Calu3 (cell line): ENCODE measurements around the gene ALK. TPM values are rescaled to one million over a fixed set of nuclear protein-coding genes. Genes with fewer than 3 reads are reported as not detected.

Experiments used
- BruUV-seq: library from RNA; stranded (reverse); fragments of 400-500 nt; replicated peaks from 2 replicates; lab custom pipeline; 2021; lab: Mats Ljungman, UMichigan
- CTCF ChIA-PET: fragments of 300-600 bp; sonication (Branson Sonifier 250); formaldehyde crosslinking; loops from one replicate; lab custom pipeline; 2022; ENCODE audit warnings: antibody characterized with exemption; lab: Charles Lee
- DNase-seq: peaks from one replicate; pipeline ENCODE4 v3.0.0; 2022
- H3K27ac Mint-ChIP-seq: one replicate; pipeline ENCODE4 v1.8.0; 2022; ENCODE audit warnings: mixed read lengths; ENCODE audit not compliant: unreplicated experiment
- H3K27me3 Mint-ChIP-seq: one replicate; pipeline ENCODE4 v1.8.0; 2022; ENCODE audit warnings: mixed read lengths; ENCODE audit not compliant: unreplicated experiment
- H3K36me3 Mint-ChIP-seq: one replicate; pipeline ENCODE4 v1.8.0; 2022; ENCODE audit warnings: mild to moderate bottlenecking, moderate library complexity, mixed read lengths; ENCODE audit not compliant: insufficient read depth, unreplicated experiment
- H3K4me1 Mint-ChIP-seq: one replicate; pipeline ENCODE4 v1.8.0; 2022; ENCODE audit warnings: mild to moderate bottlenecking, low read depth, mixed read lengths; ENCODE audit not compliant: unreplicated experiment
- H3K4me3 Mint-ChIP-seq: one replicate; pipeline ENCODE4 v1.8.0; 2022; ENCODE audit warnings: mild to moderate bottlenecking, low read depth, moderate library complexity, mixed read lengths; ENCODE audit not compliant: unreplicated experiment
- H3K9me3 Mint-ChIP-seq: one replicate; pipeline ENCODE4 v1.8.0; 2022; ENCODE audit warnings: low read depth, mixed read lengths; ENCODE audit not compliant: unreplicated experiment
- CTCF ChIP-seq: fragments of 200-600 bp; IDR thresholded peaks from one replicate; pipeline ENCODE4 v1.8.0; 2022; ENCODE audit warnings: antibody characterized with exemption; ENCODE audit not compliant: unreplicated experiment
- intact Hi-C: fragments of 100-400 bp; cut with micrococcal nuclease; formaldehyde crosslinking; loops from one replicate; pipeline ENCODE4 v1.10.0; 2022; ENCODE audit not compliant: unreplicated experiment
- total RNA-seq: library from RNA; stranded (reverse); gene quantifications from 2 replicates; pipeline ENCODE4 v1.2.3, GENCODE V29; 2022

The ALK gene
- total RNA-seq, 1 experiment from 2014 or later, result not detected

GRCh38 chr2:29450596-29451222 is 470.7 kb downstream of the ALK start:
- Mint-ChIP-seq H3K4me1 (no peaks in the 10 kb centered on the region), H3K36me3 (no peaks in the 10 kb centered on the region), H3K4me3 (no peak overlapping the region), H3K27me3 (peaks cover 94% of the 10 kb centered on the region), H3K27ac (no peak overlapping the region), H3K9me3 (no peaks in the 10 kb centered on the region)
- no peak for DNase-seq
- no peak for TF ChIP-seq CTCF
- intact Hi-C loops, result no loop called here
- BruUV-seq, result no TSS peak
- CTCF ChIA-PET, result no interaction called here

GRCh38 chr2:29449499-29449898 is 471.9 kb downstream of the ALK start:
- Mint-ChIP-seq H3K36me3 (no peaks in the 10 kb centered on the region), H3K27me3 (peaks cover 87% of the 10 kb centered on the region), H3K4me3 (no peak overlapping the region), H3K4me1 (no peaks in the 10 kb centered on the region), H3K9me3 (no peaks in the 10 kb centered on the region), H3K27ac (no peak overlapping the region)
- TF ChIP-seq CTCF, result no peak
- BruUV-seq, result no TSS peak
- CTCF ChIA-PET, result no interaction called here
- intact Hi-C loops, result no loop called here
- DNase-seq, result no peak

GRCh38 chr2:29448096-29448688 is 473.2 kb downstream of the ALK start:
- intact Hi-C loops, result no loop called here
- BruUV-seq, result no TSS peak
- DNase-seq, result no peak
- no peak for TF ChIP-seq CTCF
- no peaks in the 10 kb centered on the region for H3K36me3 Mint-ChIP-seq
- H3K27me3 Mint-ChIP-seq, result peaks cover 91% of the 10 kb centered on the region
- H3K4me1 Mint-ChIP-seq, result no peaks in the 10 kb centered on the region
- H3K27ac Mint-ChIP-seq, result no peak overlapping the region
- H3K4me3 Mint-ChIP-seq, result no peak overlapping the region
- CTCF ChIA-PET, result no interaction called here
- no peaks in the 10 kb centered on the region for H3K9me3 Mint-ChIP-seq

- CTCF ChIA-PET, result no interaction called here
- no TSS peak for BruUV-seq
- peaks cover 91% of the 10 kb centered on the region for H3K27me3 Mint-ChIP-seq
- no peak overlapping the region for H3K4me3 Mint-ChIP-seq
- no peak for DNase-seq
- no peaks in the 10 kb centered on the region for H3K36me3 Mint-ChIP-seq
- H3K9me3 Mint-ChIP-seq, result no peaks in the 10 kb centered on the region
- no peaks in the 10 kb centered on the region for H3K4me1 Mint-ChIP-seq
- intact Hi-C loops, result no loop called here
- no peak overlapping the region for H3K27ac Mint-ChIP-seq
- TF ChIP-seq CTCF, result no peak
These were observed 473.9 kb downstream of the ALK start for GRCh38 chr2:29447513-29447912.
